GM12875 (cell line): ENCODE measurements around the gene CAMK2D.

Experiments
- H3K4me3 ChIP-seq: one replicate; pipeline ENCODE4 v1.5.1; 2011; ENCODE audit warnings: low read depth, low read length, control low read depth
- CTCF ChIP-seq: IDR thresholded peaks from 2 replicates; pipeline ENCODE4 v1.5.1; 2011; ENCODE audit warnings: low read depth, mild to moderate bottlenecking, control low read depth, inconsistent platforms, low read length, moderate library complexity, borderline replicate concordance; ENCODE audit not compliant: insufficient read depth

Gene CAMK2D

GRCh38 chr4:113657586-113658233 lies 103.8 kb downstream of the CAMK2D start:
- H3K4me3 ChIP-seq: no peak overlapping the region

GRCh38 chr4:113653871-113654270 lies 107.7 kb downstream of the CAMK2D start:
- H3K4me3 ChIP-seq: no peak overlapping the region
- no peak for TF ChIP-seq CTCF

More at GRCh38 chr4:113657586-113658233, 103.8 kb downstream of the CAMK2D start:
- TF ChIP-seq CTCF: no peak

DNA sequence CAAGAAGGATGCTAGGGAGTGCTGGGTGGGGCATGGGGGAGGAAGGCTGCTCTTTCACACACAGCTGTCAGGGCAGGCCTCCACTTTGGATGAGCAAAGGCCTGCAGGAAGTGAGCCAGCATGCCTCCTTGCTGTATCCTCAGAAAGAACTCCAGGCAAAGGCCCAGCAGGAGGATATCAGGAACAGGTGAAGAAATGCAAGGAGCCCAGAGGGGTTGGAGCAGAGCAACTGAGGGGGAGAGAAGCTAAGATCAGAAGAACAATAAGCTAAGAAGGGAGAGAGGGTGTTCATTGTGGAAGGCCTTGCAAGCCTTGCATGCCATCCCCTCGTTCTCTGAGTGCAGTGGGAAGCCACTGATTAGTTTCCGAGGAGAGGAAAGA lies 115.1 kb downstream of the CAMK2D start:
- TF ChIP-seq CTCF: no peak
- H3K4me3 ChIP-seq: no peak overlapping the region

GRCh38 chr4:113645771-113646441 lies 115.6 kb downstream of the CAMK2D start:
- no peak overlapping the region for H3K4me3 ChIP-seq
- TF ChIP-seq CTCF: no peak

DNA sequence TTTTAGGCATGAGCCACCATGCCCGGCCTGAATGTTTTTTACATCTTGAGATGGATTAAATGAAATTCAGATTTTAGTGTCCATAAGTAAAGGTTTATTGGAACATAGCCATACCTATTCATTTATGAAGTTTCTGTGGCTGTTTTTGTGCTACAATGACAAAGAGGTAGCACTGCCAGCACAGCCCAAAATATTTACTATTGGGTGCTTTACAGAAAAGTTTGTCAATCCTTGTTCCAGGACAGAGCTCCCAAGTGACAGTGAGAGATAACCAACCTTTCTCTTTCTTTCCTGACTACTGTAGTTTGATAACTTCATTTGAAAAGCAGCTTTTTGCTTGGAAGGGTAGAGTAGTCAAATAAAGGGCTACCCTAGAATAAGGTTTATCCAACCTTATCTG lies 116.2 kb downstream of the CAMK2D start:
- no peak for TF ChIP-seq CTCF

DNA sequence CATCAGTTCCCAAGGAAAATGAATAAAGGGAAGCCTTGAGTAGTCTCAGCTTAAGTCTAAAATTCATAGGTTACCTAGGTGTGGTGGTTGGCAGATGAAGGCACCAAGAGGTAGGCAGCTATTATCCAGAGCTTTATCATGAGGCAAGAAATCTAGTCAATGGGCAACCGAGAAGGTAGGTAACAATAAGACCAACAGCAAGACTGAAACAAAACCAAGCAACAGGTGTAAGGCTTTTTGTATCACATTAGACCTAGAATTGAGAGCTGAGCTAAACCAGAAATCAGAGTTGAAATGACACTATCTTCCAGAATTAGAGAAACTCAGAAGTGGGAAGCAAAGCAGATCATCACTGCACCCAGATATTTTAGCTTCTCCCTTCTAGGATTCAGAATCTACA lies 117.1 kb downstream of the CAMK2D start:
- TF ChIP-seq CTCF: no peak
- no peak overlapping the region for H3K4me3 ChIP-seq

More for the DNA sequence above, 116.2 kb downstream of the CAMK2D start:
- no peak overlapping the region for H3K4me3 ChIP-seq

DNA sequence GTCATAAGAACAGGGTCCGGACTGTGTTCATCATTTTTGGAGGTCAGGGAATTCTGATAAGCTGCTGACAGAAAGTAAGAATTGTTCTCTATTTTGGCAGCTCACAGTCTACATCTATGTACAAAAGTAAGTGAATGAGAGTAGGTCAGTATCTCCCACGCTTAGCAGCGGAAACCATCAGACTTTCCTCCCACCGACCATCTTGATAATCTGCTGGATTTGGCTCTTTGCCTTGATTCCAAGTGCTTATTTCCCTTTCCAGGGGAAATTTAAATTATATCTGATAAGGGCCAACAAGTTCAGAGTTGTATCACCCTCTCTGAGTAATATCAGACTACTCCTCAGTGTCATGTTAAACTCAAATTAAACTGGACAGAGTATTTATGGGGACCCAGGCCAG lies 118.0 kb downstream of the CAMK2D start:
- no peak for TF ChIP-seq CTCF
- H3K4me3 ChIP-seq: no peak overlapping the region
